ENCODE results near the gene RNF150. TPM values are rescaled to one million over a fixed set of nuclear protein-coding genes. Genes with fewer than 3 reads are reported as not detected.

RNF150 gene
- polyA plus RNA-seq, 3 donors, result 0.21 TPM; not detected in 2

GRCh38 chr4:141109983-141110382, 23.3 kb downstream of the RNF150 start:
- Mint-ChIP-seq H3K4me1 (no peaks in the 10 kb centered on the region), H3K4me3 (no peak overlapping the region), H3K36me3 (no peaks in the 10 kb centered on the region), H3K9me3 (peaks cover 3 to 14% (median 11%) of the 10 kb centered on the region in 7 donors), H3K27me3 (ENCODE audit: low read depth in 3 of 3) (no peaks in the 10 kb centered on the region), H3K27ac (no peak overlapping the region)
- Histone ChIP-seq H3K27me3 (ENCODE audit: control insufficient read depth in 2 of 2, insufficient read depth in 2 of 2, low read length in 2 of 2) (no peaks in the 10 kb centered on the region), H3K9ac (ENCODE audit: insufficient read depth, low read length, poor library complexity, severe bottlenecking) (no peak overlapping the region), H3K4me2 (replicated peaks; ENCODE audit: extremely low read depth, low read length, poor library complexity, severe bottlenecking) (no peak overlapping the region), H3K4me1 (ENCODE audit: control insufficient read depth in 1 of 2, insufficient read depth in 2 of 2, low read length in 2 of 2) (no peaks in the 10 kb centered on the region), H4K20me1 (ENCODE audit: insufficient read depth, low read length) (no peaks in the 10 kb centered on the region), H3K9me3 (replicated peaks in 1 of 2; ENCODE audit: control insufficient read depth in 1 of 2, insufficient read depth in 1 of 2, low read length in 2 of 2) (no peaks in the 10 kb centered on the region), H3K4me3 (replicated peaks in 1 of 3; ENCODE audit: low read depth in 2 of 3, low read length in 3 of 3) (no peak overlapping the region), H3K79me2 (ENCODE audit: insufficient read depth, low read length) (no peaks in the 10 kb centered on the region), H3K27ac (ENCODE audit: low read depth in 1 of 2, low read length in 2 of 2) (no peak overlapping the region), H2AFZ (ENCODE audit: insufficient read depth, low read depth, low read length, poor library complexity, severe bottlenecking) (no peak overlapping the region), H3K36me3 (replicated peaks in 1 of 2; ENCODE audit: control insufficient read depth in 1 of 2, insufficient read depth in 2 of 2, low read length in 2 of 2) (no peaks in the 10 kb centered on the region)
- TF ChIP-seq CTCF (IDR thresholded peaks at IDR 0.05), result no peak
- intact Hi-C loops (cut with micrococcal nuclease), result no loop called here
- no peak for DNase-seq
- 88% methylated on average over 2 of the region's 4 CpGs for WGBS (ENCODE audit: insufficient coverage)

GRCh38 chr4:141107927-141108326, 25.3 kb downstream of the RNF150 start:
- Mint-ChIP-seq H3K27me3 (ENCODE audit: low read depth in 3 of 3) (no peaks in the 10 kb centered on the region), H3K27ac (no peak overlapping the region), H3K4me3 (no peak overlapping the region), H3K9me3 (peaks cover 0 to 5% (median 2%) of the 10 kb centered on the region in 7 donors), H3K4me1 (no peaks in the 10 kb centered on the region), H3K36me3 (no peaks in the 10 kb centered on the region)
- H3K27me3 ChIP-seq (ENCODE audit: control insufficient read depth in 2 of 2, insufficient read depth in 2 of 2, low read length in 2 of 2), result no peaks in the 10 kb centered on the region
- H3K36me3 ChIP-seq (replicated peaks in 1 of 2; ENCODE audit: control insufficient read depth in 1 of 2, insufficient read depth in 2 of 2, low read length in 2 of 2), result no peaks in the 10 kb centered on the region
- H3K4me1 ChIP-seq (ENCODE audit: control insufficient read depth in 1 of 2, insufficient read depth in 2 of 2, low read length in 2 of 2), result no peaks in the 10 kb centered on the region
- no peak overlapping the region for H3K4me2 ChIP-seq (replicated peaks; ENCODE audit: extremely low read depth, low read length, poor library complexity, severe bottlenecking)
- no peak overlapping the region for H3K9ac ChIP-seq (ENCODE audit: insufficient read depth, low read length, poor library complexity, severe bottlenecking)
- intact Hi-C loops (cut with micrococcal nuclease), result no loop called here
- H3K9me3 ChIP-seq (replicated peaks in 1 of 2; ENCODE audit: control insufficient read depth in 1 of 2, insufficient read depth in 1 of 2, low read length in 2 of 2), result no peaks in the 10 kb centered on the region
- H2AFZ ChIP-seq (ENCODE audit: insufficient read depth, low read depth, low read length, poor library complexity, severe bottlenecking), result no peak overlapping the region
- no peak for DNase-seq
- WGBS (ENCODE audit: insufficient coverage), result 100% methylated on average over 1 of the region's 3 CpGs
- H3K79me2 ChIP-seq (ENCODE audit: insufficient read depth, low read length), result no peaks in the 10 kb centered on the region
- no peak overlapping the region for H3K4me3 ChIP-seq (replicated peaks in 1 of 3; ENCODE audit: low read depth in 2 of 3, low read length in 3 of 3)
- no peaks in the 10 kb centered on the region for H4K20me1 ChIP-seq (ENCODE audit: insufficient read depth, low read length)
- H3K27ac ChIP-seq (ENCODE audit: low read depth in 1 of 2, low read length in 2 of 2), result no peak overlapping the region
- TF ChIP-seq CTCF (IDR thresholded peaks at IDR 0.05), result no peak

Data from CD14-positive monocyte (primary cell).